GM18870 (cell line): ENCODE results near the gene KMT2B.
"Not testable (repeated sequence)": the region's sequence is repeated elsewhere in the genome, so short reads cannot be mapped to it uniquely, and the experiment has no call there.

Experiments
- ATAC-seq: cut with Tn5 transposase; IDR thresholded peaks from one replicate; pipeline ENCODE4 v1.9.1; 2021; ENCODE audit warnings: moderate library complexity; ENCODE audit not compliant: unreplicated experiment

The KMT2B gene, protein sequence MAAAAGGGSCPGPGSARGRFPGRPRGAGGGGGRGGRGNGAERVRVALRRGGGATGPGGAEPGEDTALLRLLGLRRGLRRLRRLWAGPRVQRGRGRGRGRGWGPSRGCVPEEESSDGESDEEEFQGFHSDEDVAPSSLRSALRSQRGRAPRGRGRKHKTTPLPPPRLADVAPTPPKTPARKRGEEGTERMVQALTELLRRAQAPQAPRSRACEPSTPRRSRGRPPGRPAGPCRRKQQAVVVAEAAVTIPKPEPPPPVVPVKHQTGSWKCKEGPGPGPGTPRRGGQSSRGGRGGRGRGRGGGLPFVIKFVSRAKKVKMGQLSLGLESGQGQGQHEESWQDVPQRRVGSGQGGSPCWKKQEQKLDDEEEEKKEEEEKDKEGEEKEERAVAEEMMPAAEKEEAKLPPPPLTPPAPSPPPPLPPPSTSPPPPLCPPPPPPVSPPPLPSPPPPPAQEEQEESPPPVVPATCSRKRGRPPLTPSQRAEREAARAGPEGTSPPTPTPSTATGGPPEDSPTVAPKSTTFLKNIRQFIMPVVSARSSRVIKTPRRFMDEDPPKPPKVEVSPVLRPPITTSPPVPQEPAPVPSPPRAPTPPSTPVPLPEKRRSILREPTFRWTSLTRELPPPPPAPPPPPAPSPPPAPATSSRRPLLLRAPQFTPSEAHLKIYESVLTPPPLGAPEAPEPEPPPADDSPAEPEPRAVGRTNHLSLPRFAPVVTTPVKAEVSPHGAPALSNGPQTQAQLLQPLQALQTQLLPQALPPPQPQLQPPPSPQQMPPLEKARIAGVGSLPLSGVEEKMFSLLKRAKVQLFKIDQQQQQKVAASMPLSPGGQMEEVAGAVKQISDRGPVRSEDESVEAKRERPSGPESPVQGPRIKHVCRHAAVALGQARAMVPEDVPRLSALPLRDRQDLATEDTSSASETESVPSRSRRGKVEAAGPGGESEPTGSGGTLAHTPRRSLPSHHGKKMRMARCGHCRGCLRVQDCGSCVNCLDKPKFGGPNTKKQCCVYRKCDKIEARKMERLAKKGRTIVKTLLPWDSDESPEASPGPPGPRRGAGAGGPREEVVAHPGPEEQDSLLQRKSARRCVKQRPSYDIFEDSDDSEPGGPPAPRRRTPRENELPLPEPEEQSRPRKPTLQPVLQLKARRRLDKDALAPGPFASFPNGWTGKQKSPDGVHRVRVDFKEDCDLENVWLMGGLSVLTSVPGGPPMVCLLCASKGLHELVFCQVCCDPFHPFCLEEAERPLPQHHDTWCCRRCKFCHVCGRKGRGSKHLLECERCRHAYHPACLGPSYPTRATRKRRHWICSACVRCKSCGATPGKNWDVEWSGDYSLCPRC (N-terminal part only)

DNA sequence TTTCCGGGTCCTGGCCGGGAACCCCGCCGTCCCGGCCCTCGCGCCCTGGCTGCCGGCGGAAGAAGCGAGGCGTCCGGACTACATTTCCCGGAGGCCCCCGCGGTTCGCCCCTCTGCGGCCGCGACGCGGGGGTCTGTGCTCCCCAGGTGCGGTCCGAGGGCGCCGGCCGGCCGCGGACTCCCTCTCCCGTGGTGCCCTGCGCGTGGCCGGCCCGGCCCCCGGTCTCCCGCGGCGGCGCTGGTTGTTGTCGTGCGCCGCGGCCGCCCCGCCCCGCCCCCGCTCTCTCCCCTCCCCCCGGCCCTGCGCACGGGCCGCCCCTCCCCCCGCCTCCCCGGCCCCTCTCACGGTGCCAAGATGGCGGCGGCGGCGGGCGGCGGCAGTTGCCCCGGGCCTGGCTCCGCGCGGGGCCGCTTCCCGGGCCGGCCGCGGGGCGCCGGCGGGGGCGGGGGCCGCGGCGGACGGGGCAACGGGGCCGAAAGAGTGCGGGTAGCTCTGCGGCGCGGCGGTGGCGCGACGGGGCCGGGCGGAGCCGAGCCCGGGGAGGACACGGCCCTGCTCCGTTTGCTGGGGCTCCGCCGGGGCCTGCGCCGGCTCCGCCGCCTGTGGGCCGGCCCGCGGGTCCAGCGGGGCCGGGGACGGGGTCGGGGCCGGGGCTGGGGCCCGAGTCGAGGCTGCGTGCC is at the start of gene KMT2B:
KMT2B (plus strand) TSS at position 339 of the 680 bp plus-strand sequence; CDS start at position 355, 16 bp downstream.
- no peak for ATAC-seq

DNA sequence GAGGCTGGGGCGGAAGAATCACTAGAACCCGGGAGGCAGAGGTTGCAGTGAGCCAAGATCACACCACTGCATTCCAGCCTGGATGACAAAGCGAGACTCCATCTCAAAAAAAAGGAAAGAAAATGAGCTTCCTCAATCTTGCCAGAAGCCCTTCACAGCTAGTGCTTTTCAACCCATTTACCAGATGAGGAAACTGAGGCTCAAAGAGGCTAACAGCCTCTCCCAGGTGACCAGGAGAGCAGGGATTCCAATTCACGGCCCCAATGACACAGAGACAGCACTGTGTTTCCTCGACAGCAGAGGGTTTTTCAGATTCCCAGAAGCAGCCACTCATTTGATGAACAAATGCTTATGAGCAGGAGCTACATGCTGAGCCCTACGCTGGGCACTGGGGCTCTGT is 48.2 kb upstream of the KMT2B start:
- ATAC-seq: no peak

DNA sequence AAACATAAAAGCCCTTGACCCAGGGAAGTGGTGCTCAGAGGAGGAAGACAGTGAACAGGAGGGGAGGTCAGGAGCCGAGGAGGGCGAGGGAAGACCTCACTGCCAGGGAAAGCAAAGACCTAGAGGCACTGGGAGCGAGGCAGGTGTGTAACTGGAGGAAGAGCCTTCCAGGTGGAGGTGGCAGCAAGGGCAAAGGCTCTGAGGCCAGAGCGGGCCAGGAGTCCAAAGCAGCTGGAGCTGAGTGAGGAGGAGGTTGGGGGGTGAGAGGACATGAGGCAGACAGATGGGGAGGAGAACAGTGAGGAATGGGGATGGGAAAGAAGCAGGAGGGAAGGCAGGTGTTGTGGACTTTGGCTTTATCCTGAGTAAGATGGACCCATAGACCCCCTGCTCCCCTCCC is 47.8 kb upstream of the KMT2B start:
- no peak for ATAC-seq

DNA sequence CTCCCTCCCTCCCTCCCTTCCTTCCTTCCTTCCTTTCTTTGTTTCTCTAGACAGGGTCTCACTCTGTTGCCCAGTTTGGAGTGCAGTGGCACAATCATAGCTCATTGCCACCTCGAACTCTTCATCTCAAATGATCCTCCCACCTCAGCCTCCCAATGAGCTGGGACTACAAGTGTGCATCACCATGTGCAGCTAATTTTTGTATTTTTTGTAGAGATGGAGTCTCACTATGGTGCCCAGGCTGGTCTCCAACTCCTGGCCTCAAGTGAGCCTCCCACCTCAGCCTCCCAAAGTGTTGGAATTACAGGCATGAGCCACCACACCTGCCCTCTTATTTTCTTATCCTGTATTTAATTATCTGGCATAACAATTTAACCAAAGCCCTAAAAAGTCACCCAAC is 47.1 kb upstream of the KMT2B start:
- ATAC-seq: no peak

DNA sequence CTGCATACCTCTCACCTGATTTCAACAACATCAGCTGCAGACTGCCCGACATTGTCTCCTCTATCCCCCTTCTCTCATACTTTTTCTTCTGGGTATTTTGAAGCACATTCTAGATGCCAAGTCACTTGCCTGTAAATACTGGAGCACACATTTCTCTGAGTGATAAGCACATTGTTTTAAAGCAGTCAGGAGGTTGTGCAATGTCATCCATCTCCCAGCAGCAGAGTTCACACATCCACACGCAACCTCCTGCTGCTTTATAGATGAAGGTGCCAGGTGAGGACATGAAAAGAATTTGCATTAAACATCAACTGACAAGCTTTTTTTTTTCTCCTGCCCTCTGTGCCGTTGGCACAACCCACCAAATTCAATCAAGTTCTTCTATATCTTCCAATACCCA is 46.0 kb upstream of the KMT2B start:
- ATAC-seq: no peak

DNA sequence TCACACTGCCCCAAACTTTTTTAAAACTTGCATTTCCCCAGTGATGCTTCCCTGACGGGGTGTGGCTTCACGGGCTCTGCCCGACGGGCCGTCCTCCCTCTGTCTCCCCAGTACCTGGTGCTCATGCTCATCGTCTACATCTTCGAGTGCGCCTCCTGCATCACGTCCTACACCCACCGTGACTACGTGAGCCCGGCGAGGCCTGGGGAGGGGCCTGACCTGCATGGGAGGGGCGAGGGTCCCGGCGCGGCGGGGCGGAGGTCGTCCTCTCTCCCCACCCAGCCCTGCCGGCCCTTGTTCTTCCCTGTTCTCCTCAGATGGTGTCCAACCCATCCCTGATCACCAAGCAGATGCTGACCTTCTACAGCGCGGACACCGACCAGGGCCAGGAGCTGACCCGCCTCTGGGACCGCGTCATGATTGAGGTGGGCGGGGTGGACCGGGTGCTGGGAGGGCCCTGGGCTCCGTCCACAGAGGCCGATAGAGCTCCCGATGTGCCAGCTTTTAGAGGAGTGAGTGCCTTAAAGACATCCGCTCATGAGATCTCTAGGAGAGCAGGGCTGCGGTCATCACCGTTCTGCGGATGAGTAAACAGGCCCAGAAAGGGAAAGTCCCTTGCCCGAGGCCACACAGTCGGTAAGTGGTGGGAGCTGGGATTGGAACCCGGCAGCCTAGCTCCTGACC is 44.5 kb upstream of the KMT2B start:
- no peak for ATAC-seq

DNA sequence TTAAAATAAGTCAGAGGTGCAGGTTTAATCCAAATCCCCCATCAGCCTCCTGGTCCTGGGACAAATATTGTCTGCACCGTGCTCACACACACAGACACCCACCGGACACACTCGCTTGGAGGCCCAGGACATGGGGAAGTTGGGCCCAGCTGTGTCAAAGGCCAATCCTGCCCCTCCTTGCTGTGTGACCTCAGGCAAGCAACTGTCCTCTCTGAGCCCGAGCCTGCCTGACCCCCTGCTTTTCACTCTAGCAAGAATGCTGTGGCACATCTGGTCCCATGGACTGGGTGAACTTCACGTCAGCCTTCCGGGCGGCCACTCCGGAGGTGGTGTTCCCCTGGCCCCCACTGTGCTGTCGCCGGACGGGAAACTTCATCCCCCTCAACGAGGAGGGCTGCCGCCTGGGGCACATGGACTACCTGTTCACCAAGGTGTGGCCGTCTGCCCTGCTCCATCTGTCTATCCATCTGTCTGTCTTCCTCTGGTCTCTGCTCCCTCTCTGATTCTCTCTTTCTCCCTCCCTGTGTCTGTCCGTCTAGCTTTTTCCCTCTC is 42.1 kb upstream of the KMT2B start:
- ATAC-seq: no peak

DNA sequence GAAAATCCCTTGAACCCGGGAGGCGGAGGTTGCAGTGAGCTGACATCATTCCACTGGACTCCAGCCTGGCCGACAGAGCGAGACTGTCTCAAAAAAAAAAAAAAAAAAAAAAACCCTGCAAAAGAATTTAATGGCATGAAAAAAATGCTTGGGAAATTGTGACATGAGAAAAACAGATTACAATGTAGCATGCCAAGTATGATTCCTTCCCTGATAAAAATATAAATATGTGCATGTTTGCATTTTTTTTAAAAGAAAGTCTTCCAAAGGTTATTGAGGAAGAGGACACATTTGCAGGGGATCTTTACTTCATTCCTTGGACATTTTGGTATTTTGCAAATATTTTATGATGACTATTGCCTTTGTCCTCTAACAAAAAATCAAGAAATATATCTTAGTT is 28.0 kb upstream of the KMT2B start:
- no peak for ATAC-seq

DNA sequence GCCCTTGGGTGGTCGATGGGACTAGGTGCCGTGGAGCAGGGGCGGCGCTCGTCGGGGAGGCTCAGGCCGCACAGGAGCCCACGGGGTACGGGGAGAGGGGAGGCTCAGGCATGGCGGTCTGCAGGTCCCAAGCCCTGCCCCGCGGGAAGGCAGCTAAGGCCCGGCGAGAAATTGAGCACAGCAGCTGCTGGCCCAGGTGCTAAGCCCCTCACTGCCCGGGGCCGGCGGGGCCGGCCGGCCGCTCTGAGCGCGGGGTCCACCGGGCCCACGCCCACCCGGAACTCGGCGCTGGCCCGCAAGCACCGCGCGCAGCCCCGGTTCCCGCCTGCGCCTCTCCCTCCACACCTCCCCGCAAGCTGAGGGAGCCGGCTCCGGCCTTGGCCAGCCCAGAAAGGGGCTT is 26.7 kb upstream of the KMT2B start:
- ATAC-seq: not testable (repeated sequence)

DNA sequence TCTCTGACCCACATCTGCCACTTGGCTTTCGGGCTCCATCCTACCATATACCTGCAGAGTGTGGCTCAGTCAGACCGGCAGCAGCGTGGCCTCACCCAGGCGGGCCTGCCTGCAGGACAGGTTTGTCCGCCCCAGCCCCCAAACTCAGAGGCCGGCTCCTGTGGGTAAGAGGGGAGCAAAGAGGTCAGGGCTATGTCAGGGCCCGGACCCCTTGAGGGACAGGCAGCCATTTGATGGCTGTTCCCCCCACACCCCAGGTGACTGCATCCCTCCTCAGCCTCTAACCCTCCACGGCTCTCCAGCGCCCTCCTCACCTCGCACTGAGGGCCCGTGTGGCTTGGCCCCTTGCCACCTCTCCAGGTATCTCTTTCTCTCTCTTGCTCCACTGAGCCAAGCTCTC is 25.8 kb upstream of the KMT2B start:
- ATAC-seq: no peak

DNA sequence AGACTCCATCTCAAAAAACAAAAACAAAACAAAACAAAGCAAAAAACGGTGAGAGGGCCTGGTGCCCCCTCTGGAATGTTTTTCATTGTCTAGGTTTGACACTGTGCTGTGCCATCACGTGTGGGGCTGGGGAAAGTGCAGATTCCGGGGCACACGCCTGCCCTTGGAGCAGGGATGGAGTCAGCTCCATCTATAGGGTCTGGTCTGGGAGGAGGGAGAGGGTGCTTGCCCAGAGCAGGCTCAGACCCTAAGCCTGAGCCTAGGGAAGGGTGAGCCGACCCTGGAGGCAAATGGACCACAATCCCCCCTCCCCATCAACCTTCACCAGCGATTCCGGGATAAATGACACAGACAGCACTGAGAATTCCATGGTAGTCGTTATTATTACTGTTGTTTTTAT is 24.4 kb upstream of the KMT2B start:
- ATAC-seq: no peak

DNA sequence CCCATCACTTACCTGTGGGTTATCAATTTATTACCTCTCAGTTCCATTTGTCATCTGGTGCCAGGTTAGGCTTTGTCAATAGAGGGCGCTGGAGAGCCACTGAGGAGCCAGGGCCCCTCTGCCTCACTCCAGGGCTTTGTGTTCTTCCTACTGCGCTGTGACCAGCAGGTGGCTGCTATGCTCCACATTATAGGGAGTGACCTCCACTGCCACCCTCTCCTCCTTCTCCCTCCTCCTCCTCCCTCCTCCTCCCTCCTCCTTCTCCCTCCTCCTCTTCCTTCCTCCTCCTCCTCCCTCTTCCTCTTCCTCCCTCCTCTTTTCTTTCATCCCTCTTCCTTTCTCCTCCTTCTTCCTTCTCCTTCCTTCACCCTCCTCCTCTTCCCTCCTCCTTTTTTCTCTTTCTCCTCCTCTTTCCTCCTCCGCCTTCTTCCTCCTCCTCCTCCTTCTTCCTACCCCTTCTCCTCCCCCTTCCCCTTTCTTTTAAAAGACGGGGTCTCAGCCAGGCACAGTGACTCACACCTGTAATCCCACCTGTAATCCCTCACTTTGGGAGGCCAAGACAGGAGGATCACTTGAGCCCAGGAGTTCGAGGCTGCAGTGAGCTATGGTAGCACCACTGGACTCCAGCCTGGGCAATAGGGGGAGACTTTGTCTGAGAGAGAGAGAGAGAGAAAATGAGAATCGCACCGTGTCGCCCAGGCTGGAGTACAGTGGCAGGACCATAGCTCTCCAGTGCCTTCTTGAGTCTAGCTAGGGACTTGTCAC is 23.8 kb upstream of the KMT2B start:
- peak; percentile 58 for ATAC-seq

DNA sequence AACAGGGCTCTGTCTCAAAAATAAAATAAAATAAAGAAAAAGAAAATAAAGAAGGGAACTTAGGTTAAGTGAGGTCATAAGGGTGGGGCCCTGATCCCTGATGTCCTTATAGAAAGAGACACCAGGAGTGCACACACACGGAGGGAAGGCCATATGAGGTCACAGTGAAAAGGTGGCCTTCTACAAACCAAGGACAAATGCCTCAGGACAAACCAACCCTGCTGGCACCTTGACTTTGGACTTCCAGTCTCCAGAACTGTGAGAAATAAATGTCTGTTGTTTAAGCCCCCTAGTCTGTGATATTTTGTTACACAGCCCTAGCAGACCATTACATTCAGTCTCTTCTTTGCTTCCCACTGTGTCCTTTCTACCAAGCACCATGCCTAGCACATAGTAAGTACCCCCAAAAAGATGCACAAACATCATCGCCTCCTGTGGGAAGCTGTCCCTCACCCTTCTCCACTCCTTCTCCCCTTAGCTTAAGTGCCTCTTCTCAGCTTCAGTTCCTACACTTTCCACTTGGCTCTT is 21.8 kb upstream of the KMT2B start:
- ATAC-seq: no peak

DNA sequence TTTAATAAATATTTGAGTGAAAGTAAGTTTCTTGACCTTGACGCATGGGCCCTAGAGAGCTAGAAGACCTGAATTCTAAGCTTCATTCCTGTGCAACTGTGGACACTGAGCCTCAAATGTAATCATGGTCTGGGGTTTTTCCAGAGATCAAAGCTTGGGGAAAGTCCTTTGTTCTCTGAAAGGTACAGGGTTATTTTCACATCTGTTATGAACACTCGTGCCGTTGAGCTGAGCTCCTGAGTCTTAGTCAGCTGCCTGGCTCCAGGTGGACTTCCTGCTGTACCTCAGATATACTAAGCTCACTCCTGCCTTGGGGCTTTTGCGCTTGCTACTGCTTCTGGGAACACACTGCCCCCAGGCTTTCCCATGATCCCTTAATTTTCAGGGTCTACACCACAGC is 21.0 kb upstream of the KMT2B start:
- ATAC-seq: no peak

DNA sequence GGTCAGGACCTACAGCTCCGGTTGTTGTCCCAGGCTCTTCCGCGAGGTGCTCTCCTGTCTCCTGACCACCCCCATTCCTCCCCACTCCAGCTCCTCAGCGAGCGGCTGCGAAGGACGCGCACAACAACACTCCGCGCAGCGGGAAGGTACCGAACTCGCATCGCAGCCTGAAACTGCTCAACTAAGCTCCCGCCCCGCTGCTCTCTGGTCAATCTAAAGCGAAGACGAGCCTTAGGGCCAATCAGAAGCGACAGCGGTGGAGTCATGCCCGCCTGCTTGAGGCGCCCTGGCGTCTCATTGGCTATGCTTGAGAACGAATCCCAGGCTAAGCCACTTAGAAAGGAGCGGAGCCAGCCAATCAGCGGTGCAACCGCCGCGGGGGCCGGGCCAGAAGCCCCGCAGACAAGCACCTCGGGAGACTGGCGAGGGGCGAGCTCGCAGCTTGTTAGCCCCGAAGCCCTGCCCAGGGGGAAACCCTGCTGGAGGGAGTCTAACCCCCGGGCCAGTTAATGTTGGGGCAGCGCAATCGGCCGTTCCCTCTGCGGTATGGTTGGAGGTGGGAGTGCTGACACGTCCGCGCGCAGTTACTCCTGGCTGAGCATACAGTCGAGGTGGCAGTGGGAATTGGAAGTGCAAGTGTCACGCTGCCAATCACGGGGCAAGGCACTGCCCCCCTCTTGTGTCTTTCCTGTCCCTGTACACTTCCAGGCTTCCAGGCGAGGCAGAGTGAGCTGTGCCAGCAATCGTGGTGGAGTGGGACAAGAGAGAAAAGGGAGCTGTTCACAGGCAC is 15.4 kb upstream of the KMT2B start:
- ATAC-seq: peak; percentile 84

DNA sequence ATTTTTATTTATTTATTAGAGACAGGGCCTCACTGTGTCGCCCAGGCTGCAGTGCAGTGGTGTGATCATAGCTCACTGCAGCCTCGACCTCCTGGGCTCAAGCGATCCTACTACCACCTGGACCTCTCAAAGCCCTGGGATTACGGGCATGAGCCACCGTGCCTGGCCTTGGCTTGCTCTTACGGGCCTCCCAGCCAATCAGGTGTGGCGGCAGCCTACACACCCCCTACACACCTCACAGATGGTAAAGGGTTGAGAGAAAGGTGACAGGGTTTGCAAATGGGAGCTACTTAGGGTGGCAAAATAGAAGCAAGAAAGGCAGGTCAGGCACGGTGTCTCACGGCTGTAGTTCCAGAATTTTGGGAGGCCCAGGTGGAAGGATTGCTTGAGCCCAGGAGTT is 14.5 kb upstream of the KMT2B start:
- ATAC-seq: no peak

DNA sequence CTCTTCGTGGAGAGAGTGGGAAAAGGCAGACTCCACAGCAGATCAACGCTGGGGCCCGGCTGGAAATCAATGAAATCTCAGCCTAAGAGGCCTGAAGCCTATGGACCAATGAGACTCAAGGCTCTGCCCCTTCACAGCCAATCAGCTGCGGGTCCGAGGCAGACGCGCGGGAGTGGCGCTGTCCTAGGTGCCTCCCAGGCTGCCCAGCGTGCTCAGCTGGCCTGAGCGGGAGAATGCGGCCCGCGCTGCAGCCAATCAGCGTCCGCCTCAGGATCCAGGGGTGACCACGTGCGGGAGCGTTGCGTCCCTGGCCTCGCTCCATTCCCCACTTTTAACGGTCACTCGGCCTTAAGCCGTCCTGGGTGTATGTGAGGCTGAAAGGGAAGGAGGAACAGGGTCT is 13.6 kb upstream of the KMT2B start, which contains the start of gene ZBTB32:
ZBTB32 (plus strand) TSS at position 341 of the 400 bp plus-strand sequence. CDS start 10,069 bp downstream, outside the sequence.
- ATAC-seq: no peak

DNA sequence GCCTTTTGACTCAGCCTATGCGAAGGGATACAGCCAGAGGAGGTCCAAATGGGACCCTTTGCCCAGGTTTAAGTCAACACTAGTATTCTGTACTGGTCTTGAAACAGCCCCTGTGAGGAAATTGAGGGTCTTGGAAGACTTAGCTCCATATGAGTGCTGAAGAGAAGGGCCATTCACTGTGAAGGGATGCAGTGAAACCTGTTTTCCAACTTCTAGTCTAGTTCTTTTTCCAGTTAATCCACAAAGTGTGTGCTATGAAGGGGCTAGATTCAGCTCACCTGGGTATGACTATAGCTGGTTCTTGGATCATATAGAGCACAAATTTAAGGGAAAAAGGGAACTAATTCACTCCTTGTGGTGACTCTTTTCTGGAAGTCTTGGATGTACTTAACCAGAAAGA is 9.4 kb upstream of the KMT2B start:
- ATAC-seq: no peak
